ENCODE results near the gene LUC7L3.
"Not testable (repeated sequence)": the region's sequence is repeated elsewhere in the genome, so short reads cannot be mapped to it uniquely, and the experiment has no call there.

Gene LUC7L3

DNA sequence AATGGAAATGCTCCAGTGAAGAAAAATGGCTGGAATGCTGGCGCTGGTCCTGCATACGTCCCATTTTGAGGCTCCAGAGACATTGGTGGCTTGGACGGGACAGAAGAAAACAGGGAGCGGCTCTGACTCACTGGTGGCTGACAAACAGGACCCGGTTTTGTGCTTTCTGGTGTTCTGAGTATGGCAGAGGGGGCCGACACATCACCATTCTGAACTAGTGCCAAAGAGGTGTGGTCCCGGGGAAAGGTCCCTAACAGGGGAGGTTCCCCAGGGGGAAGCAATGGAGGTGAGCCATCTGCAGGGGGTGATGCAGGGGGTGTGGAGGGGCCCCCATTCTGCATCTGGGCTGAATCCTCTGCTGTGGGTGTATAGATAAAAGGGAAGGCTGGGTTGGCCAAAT lies 20.0 kb upstream of the LUC7L3 start:
- TF ChIP-seq, protein P1, sequence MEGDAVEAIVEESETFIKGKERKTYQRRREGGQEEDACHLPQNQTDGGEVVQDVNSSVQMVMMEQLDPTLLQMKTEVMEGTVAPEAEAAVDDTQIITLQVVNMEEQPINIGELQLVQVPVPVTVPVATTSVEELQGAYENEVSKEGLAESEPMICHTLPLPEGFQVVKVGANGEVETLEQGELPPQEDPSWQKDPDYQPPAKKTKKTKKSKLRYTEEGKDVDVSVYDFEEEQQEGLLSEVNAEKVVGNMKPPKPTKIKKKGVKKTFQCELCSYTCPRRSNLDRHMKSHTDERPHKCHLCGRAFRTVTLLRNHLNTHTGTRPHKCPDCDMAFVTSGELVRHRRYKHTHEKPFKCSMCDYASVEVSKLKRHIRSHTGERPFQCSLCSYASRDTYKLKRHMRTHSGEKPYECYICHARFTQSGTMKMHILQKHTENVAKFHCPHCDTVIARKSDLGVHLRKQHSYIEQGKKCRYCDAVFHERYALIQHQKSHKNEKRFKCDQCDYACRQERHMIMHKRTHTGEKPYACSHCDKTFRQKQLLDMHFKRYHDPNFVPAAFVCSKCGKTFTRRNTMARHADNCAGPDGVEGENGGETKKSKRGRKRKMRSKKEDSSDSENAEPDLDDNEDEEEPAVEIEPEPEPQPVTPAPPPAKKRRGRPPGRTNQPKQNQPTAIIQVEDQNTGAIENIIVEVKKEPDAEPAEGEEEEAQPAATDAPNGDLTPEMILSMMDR (IDR thresholded peaks at IDR 0.05; ENCODE audit: low read length, missing control alignments): no peak
- no peak for DNase-seq (ENCODE audit: low read depth)
- no peak overlapping the region for H3K4me3 ChIP-seq (replicated peaks; ENCODE audit: low read depth, low read length)

DNA sequence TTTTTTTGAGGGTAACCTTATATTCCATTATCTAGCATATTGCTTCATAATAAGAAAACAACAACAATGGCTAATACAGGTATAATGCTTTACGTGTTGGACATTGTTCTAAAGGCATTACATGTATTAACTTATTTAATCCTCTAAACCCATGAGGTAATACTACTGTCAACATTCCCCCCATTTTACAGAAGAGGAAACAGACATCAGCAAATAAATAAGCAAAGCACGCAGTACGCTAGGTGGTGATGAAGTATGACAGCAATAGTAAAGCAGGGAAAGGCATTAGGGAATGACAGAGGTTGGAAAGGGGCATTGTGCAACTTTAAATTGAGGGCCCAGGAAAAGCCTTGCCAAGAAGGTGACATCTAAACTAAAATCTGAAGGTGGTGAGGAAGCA lies 16.2 kb upstream of the LUC7L3 start:
- TF ChIP-seq, protein P1 (IDR thresholded peaks at IDR 0.05; ENCODE audit: low read length, missing control alignments): no peak
- no peak overlapping the region for H3K4me3 ChIP-seq (replicated peaks; ENCODE audit: low read depth, low read length)
- no peak for DNase-seq (ENCODE audit: low read depth)

DNA sequence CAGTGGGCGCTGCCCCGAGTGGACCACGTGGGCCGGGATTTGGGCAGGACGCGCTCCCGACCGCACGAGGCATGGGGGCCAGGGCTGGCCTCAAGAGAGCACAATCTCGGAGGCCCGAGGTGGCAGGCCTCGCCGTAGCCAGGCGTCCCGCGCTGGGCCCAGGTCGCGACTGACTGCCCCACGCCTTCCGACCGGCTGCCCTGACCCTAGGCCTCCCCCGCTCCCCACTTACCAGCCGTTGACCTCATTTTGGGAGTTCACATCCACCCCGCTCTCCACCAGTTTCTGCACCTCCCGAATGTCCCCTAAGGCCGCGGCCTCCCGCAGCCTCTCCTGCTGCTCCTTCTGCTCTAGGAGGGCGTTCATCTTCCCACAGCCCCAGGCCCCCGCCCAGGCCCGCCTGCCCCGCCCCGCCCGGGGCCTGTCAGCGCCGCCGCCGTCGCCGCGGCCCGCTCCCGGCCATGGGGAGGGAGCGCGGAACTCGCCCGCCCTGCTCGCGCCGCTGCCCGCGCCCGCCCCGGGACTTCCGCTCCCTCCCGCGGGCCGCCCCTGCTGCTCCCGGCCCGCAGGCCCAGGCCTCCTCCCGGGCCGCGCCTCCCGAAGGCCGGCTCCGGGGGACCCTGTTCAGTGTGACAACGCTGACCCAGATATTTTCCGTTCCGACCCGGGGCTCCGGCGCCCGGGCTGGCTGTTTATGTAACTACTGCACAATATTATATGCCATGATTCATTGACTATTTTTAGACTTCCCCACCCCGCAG lies 11.9 kb upstream of the LUC7L3 start, which contains the start of gene ANKRD40:
Gene ANKRD40, minus strand, starts transcription at position 626 of the 761 bp plus-strand sequence. Its CDS starts 260 bp downstream, at position 366.
- peak; percentile 93 for DNase-seq (ENCODE audit: low read depth)
- TF ChIP-seq, protein P1 (IDR thresholded peaks at IDR 0.05; ENCODE audit: low read length, missing control alignments): no peak
- peak within 1 kb of the TSS; percentile 80 for H3K4me3 ChIP-seq (replicated peaks; ENCODE audit: low read depth, low read length)

DNA sequence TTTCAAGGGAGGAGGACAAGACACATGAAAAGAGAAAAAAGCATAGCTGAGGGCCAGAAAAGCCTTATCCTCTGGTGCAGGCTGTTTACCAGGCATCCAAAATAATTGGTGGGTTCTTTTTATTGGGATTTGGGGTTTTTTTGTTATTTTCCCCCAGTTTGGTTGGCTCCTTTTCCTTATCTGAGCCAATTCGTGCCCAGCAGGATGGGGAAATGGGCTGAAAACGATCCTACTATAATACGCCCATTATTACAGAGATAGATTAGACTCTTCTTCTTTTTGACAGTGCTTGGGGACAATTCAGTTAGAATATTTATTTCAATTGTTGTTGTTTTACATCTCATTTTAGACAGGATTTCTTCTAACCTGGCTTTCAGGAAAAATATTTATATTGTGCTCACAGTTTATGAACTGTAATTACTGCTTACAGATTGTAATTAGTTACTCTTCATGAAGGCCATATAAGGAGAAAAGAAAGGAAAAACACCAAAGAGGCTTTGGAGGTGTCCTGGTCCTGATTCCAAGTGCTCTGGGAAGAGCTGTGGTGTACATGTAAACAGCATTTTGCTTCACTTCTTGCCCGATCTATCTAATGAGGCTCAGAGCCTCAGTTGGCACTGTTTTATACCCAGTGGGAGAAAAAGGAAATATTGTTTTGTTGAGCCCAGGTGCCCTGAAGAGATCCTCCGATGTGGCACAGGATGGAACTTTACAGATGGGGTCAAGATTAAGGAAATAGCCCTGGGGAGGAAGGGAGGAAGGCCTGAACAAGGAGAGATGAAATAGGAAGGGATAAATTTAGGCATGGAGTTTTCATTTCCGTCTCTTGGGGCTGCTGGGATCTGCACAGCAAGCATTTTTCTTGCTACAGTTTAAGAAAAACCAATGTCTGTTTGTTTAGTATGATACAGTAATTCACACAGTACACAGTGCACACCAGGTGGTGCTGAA lies 11.1 kb upstream of the LUC7L3 start:
- TF ChIP-seq, protein P1 (IDR thresholded peaks at IDR 0.05; ENCODE audit: low read length, missing control alignments): no peak
- H3K4me3 ChIP-seq (replicated peaks; ENCODE audit: low read depth, low read length): peak overlapping the region; percentile 80
- no peak for DNase-seq (ENCODE audit: low read depth)

DNA sequence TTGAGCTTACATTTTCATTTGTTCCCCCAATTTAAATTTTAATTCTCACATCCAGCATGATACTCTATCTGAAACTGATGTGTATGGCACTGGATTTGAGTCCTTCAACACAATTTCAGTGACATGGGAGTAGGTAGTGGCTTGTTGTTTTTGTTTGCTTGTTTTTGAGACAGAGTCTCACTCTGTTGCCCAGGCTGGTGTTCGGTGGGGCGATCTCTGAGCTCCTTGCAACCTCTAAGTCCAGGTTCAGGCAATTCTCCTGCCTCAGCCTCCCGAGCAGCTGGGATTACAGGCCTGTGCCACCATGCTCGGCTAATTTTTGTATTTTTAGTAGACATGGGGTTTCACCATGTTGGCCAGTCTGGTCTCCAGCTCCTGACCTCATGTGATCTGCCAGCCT lies 10.3 kb upstream of the LUC7L3 start:
- H3K4me3 ChIP-seq (replicated peaks; ENCODE audit: low read depth, low read length); DNase-seq (ENCODE audit: low read depth): not testable (repeated sequence)

DNA sequence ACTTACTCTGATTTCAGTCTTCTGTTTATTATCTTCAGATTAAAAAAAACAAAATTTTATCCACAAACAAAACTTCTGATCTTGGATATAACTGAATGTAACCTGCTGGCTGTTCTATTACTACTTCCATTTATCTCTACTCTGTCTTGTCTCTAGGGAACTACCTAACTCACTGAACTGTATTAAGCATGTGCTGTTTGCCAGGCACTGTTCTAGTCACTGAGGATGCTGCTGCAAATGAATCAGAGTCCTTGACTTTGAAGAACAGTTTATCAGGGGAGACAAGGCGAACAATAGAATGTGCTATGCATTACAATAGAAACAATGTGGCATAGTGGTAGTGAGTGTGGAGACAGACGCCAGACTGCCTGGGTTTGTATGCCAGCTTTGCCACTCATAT lies 9.4 kb upstream of the LUC7L3 start:
- TF ChIP-seq, protein P1 (IDR thresholded peaks at IDR 0.05; ENCODE audit: low read length, missing control alignments): no peak
- no peak overlapping the region for H3K4me3 ChIP-seq (replicated peaks; ENCODE audit: low read depth, low read length)
- no peak for DNase-seq (ENCODE audit: low read depth)

DNA sequence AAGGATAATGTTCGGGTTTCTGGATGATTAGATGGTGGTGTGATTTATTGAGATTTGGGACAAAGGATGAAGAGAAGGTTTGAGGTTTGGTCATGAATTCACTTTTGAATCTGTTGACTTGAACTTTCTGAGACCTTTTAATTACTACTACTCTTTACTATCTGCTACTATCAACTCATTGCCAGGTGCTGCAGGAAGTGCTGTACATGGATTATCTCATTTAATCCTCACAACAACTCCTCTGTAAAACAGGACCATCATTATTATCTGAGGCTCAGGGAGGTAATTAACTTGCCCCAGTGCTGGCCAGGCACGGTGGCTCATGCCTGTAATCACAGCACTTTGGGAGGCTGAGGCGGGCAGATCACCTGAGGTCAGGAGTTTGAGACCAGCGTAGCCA lies 8.8 kb upstream of the LUC7L3 start:
- no peak for DNase-seq (ENCODE audit: low read depth)
- TF ChIP-seq, protein P1 (IDR thresholded peaks at IDR 0.05; ENCODE audit: low read length, missing control alignments): no peak
- H3K4me3 ChIP-seq (replicated peaks; ENCODE audit: low read depth, low read length): no peak overlapping the region

All from fibroblast of pulmonary artery (primary cell).